Endothelial cell (in vitro differentiated cells): Measurements from ENCODE around the gene NTSR1. TPM values are rescaled to one million over a fixed set of nuclear protein-coding genes. Genes with fewer than 3 reads are reported as not detected.

Experiments
- DNase-seq: peaks from one replicate; pipeline ENCODE4 v3.0.0; 2021; ENCODE audit warnings: low spot score
- H3K27ac Mint-ChIP-seq: one replicate; pipeline ENCODE4 v1.8.0; 2021; ENCODE audit warnings: mixed read lengths, inconsistent platforms; ENCODE audit not compliant: unreplicated experiment
- H3K27me3 Mint-ChIP-seq: one replicate; pipeline ENCODE4 v1.8.0; 2021; ENCODE audit warnings: mild to moderate bottlenecking, moderate library complexity, mixed read lengths, inconsistent platforms; ENCODE audit not compliant: unreplicated experiment
- H3K36me3 Mint-ChIP-seq: one replicate; pipeline ENCODE4 v1.8.0; 2021; ENCODE audit warnings: mild to moderate bottlenecking, low read depth, mixed read lengths, inconsistent platforms; ENCODE audit not compliant: unreplicated experiment
- H3K4me1 Mint-ChIP-seq: one replicate; pipeline ENCODE4 v1.8.0; 2021; ENCODE audit warnings: mild to moderate bottlenecking, mixed read lengths, inconsistent platforms; ENCODE audit not compliant: unreplicated experiment
- H3K4me3 Mint-ChIP-seq: one replicate; pipeline ENCODE4 v1.8.0; 2021; ENCODE audit warnings: mild to moderate bottlenecking, mixed read lengths, inconsistent platforms; ENCODE audit not compliant: unreplicated experiment
- H3K9me3 Mint-ChIP-seq: one replicate; pipeline ENCODE4 v1.8.0; 2021; ENCODE audit warnings: mixed read lengths, inconsistent platforms; ENCODE audit not compliant: unreplicated experiment
- total RNA-seq: library from RNA; stranded (reverse); fragmentation: NEBNext Ultra II Directional; extraction: Animal tissue kit (Norgen Biotek cat#: 25700); gene quantifications from one replicate; pipeline ENCODE4 v1.2.1, GENCODE V29; 2021; ENCODE audit not compliant: unreplicated experiment
- TF ChIP-seq, protein P1 (sequence below): fragments of 200-600 bp; sonication (generic); IDR thresholded peaks from one replicate; pipeline ENCODE4 v1.5.0; 2021; ENCODE audit warnings: antibody characterized with exemption; ENCODE audit not compliant: unreplicated experiment

The NTSR1 gene
- total RNA-seq, 1 donor from 2014 or later: not detected

DNA sequence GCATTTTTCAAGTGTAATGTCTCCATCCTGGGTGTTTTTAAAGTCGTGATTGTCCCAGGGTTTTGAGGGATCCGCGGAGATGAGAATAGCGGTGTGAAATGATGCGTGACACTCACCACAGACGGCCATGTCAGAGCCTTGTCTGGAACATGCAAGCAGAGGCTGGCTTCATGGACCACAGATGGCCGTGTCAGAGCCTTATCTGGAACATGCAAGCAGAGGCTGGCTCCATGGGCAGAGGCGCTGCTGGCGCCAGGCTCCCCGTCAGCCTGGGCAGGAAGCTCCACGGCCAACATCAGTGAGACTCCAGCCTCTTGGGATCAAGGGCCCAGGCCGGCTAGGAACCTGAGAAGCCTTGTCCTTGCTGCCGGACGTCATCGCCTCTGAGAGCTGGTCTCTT lies 80.0 kb downstream of the NTSR1 start:
- no peak overlapping the region for H3K4me3 Mint-ChIP-seq
- TF ChIP-seq, protein P1, sequence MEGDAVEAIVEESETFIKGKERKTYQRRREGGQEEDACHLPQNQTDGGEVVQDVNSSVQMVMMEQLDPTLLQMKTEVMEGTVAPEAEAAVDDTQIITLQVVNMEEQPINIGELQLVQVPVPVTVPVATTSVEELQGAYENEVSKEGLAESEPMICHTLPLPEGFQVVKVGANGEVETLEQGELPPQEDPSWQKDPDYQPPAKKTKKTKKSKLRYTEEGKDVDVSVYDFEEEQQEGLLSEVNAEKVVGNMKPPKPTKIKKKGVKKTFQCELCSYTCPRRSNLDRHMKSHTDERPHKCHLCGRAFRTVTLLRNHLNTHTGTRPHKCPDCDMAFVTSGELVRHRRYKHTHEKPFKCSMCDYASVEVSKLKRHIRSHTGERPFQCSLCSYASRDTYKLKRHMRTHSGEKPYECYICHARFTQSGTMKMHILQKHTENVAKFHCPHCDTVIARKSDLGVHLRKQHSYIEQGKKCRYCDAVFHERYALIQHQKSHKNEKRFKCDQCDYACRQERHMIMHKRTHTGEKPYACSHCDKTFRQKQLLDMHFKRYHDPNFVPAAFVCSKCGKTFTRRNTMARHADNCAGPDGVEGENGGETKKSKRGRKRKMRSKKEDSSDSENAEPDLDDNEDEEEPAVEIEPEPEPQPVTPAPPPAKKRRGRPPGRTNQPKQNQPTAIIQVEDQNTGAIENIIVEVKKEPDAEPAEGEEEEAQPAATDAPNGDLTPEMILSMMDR: no peak
- H3K27me3 Mint-ChIP-seq: peaks cover 5% of the 10 kb centered on the region
- no peak for DNase-seq
- H3K4me1 Mint-ChIP-seq: peaks cover 11% of the 10 kb centered on the region
- no peaks in the 10 kb centered on the region for H3K36me3 Mint-ChIP-seq
- H3K27ac Mint-ChIP-seq: no peak overlapping the region
- no peaks in the 10 kb centered on the region for H3K9me3 Mint-ChIP-seq

DNA sequence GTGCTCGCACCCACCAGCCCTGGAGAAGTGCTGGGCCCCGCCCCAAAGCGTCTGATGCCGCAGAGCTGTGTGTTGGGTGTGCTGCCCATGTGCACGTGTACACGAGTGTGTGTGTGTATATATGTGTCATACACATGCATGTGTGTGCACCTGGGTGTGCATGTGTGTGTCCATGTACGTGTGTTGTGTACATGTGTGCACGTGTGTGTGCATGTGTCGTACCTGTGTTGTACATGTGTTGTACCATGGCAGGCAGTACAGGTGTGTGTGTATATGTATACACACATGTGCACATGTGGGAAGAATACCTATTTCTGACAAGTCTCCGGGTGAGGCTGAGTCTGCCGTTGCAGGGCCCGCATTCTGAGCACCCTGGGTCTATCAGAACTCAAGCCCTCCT lies 81.4 kb downstream of the NTSR1 start:
- H3K4me3 Mint-ChIP-seq: no peak overlapping the region
- no peaks in the 10 kb centered on the region for H3K36me3 Mint-ChIP-seq

DNA sequence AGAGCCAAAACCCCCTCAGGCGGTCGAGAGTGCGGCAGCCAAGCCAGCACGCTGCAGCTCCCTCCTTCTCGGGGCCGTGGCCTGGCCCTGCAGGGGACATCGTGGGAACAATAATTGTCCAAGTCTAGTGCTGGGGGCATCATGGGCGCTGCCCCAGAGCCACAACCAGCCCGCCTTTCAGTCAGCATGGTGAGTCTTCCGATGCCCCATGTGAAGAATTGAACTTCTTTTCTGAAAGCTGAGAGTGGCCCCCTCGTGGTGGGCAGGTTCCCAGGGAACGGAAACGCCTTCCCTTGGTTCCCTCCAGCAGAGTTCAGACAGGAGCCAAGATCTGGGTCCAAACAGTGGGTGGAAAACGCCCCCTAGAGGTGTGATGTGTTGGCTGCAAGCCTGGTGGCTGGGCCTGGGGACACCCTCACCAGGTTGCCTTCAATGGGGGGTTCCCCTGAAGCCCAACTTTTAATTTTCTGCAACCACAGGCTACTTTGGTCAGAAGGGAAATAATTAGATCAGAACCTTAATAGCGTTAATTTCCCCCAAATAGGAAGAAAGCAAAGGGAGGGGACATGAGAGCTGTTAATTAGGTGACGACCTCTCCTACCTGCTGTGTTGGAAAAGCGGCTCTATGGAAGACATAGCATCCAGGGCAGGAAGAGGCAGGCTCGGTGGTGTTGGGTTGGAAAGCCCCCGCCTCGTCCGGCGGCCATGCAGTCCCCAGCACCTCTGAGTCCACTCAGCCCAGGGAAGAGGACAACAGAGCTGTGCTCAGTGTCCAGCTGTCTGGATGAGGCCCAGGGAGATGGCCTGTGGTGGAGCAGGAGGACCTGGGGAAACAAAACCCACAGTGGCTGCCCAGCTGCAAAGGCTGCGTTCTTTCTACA lies 82.9 kb downstream of the NTSR1 start:
- H3K27me3 Mint-ChIP-seq: peaks cover 5% of the 10 kb centered on the region
- DNase-seq: peak; percentile 88
- no peaks in the 10 kb centered on the region for H3K36me3 Mint-ChIP-seq
- H3K9me3 Mint-ChIP-seq: no peaks in the 10 kb centered on the region
- no peak overlapping the region for H3K4me3 Mint-ChIP-seq
- peaks cover 13% of the 10 kb centered on the region for H3K4me1 Mint-ChIP-seq
- no peak overlapping the region for H3K27ac Mint-ChIP-seq
- TF ChIP-seq, protein P1: peak; percentile 97

More for the DNA sequence above, 81.4 kb downstream of the NTSR1 start:
- TF ChIP-seq, protein P1: no peak
- Mint-ChIP-seq H3K4me1 (peaks cover 11% of the 10 kb centered on the region), H3K9me3 (no peaks in the 10 kb centered on the region), H3K27ac (no peak overlapping the region), H3K27me3 (peaks cover 5% of the 10 kb centered on the region)
- DNase-seq: no peak

DNA sequence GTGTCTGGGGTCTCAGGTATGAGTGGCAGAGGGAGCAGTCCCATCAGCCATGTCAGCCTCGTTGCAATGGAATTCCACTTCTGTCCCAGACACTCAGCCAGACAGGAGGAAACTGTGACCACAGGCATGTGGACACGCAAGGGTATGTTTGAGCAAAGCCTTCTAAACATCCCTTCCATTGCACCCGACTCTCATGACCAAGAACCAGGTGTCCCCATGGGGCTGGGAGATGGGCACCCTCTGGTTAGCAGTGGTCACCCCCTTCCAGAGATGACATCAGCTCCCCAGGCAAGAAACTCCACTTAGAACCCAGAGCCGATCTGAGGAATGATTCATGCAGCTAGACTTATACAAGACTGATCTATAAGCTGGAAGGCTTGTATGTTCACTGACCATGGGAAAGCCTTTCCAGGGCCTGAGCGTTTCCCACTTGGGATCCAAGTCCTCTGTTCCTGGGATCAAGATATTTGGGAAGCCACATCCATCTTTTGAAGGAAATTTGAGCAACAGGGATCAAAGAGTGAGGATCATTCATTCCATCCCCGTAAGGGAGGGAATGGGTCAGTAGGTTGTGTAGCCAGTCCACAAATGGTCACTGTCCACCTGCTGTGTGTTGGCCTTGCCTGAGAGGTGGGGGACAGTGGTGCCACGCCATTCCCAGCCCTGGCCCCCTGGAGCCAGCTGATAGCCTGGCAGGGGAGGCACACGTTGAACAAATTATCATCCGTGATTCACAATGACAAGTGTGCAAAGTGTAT lies 83.7 kb downstream of the NTSR1 start:
- no peaks in the 10 kb centered on the region for H3K36me3 Mint-ChIP-seq
- peaks cover 5% of the 10 kb centered on the region for H3K27me3 Mint-ChIP-seq
- no peaks in the 10 kb centered on the region for H3K9me3 Mint-ChIP-seq
- H3K4me3 Mint-ChIP-seq: no peak overlapping the region
- peaks cover 7% of the 10 kb centered on the region for H3K4me1 Mint-ChIP-seq
- no peak for DNase-seq
- no peak overlapping the region for H3K27ac Mint-ChIP-seq
- TF ChIP-seq, protein P1: no peak
